IPS-18c (cell line): ENCODE data around the gene DNASE2.
"Not testable (repeated sequence)": the region's sequence is repeated elsewhere in the genome, so short reads cannot be mapped to it uniquely, and the experiment has no call there.

Source experiments
- H3K4me3 ChIP-seq: 2 replicates; pipeline ENCODE4 v1.7.0; 2013; ENCODE audit warnings: low read depth, mild to moderate bottlenecking, low read length, moderate library complexity; ENCODE audit not compliant: insufficient read depth
- H3K9me3 ChIP-seq: one replicate; pipeline ENCODE4 v1.6.1; 2013; ENCODE audit warnings: mild to moderate bottlenecking, low read length, moderate library complexity; ENCODE audit not compliant: control insufficient read depth, insufficient read depth

The DNASE2 gene

DNA sequence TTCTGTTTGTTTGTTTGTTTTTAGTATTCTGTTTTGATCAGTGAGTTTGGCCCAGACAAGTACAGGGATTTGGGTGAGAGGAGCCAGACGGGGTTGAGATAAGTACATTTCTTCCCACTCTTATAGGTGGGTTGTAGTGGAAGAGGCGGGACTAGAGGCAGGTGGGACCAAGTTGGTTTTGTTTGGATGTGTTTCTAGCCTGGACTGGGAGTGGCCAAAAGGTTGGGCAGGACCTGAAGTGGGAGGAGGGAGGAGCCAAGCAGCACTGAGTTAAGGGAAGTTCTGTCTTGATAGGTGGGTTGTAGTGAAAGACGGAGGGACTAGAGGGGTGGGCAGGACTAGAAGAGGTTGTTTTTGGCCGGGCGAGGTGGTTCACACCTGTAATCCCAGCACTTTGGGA is 9.0 kb downstream of the DNASE2 start:
- Histone ChIP-seq H3K9me3 (peaks cover 2% of the 10 kb centered on the region), H3K4me3 (no peak overlapping the region)

- H3K9me3 ChIP-seq, result peaks cover 2% of the 10 kb centered on the region
- no peak overlapping the region for H3K4me3 ChIP-seq
Observed at GRCh38 chr19:12871681-12872080, 9.6 kb downstream of the DNASE2 start.

GRCh38 chr19:12868540-12869112 is 12.6 kb downstream of the DNASE2 start:
- H3K4me3 ChIP-seq, result no peak overlapping the region
- peaks cover 2% of the 10 kb centered on the region for H3K9me3 ChIP-seq

DNA sequence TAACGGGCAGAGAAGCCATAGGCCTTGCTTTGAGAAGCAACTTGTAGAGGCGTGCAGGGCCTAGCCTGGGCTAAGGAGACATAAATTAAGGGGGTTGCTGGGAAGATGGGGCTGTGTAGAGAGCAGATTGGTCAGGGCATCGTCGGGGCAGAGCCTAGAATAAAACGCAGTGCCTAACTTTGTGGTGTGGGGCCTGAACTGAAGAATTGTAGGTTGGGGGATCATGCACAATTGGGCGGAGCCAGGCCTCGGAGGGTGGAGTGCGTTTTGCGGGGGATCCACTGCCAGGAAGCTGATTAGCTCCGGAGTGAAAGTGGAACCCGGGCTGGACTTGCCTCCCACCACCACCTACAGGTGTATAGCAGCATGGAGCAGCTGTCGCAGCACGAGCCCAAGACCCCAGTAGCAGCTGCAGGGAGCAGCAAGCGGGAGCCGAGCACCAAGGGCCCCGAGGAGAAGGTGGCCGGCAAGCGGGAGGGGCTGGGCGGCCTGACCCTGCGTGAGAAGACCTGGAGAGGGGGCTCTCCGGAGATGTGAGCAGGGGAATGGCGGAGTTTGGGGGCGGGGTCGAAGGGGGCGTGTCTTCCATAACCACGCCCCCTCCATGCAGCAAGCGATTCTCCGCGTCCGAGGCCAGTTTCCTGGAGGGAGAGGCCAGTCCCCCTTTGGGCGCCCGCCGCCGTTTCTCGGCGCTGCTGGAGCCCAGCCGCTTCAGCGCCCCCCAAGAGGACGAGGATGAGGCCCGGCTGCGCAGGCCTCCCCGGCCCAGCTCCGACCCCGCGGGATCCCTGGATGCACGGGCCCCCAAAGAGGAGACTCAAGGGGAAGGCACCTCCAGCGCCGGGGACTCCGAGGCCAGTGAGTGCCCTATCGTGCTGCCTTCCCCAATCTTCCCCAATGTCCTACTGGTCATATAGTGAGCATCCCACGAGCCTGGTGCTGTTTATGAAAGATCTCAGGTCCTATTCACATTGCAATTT is 13.8 kb downstream of the DNASE2 start:
- H3K4me3 ChIP-seq, result peak overlapping the region; percentile 64
- no peaks in the 10 kb centered on the region for H3K9me3 ChIP-seq

GRCh38 chr19:12866416-12867119 is 14.7 kb downstream of the DNASE2 start:
- Histone ChIP-seq H3K9me3 (no peaks in the 10 kb centered on the region), H3K4me3 (peak overlapping the region; percentile 64; the same call in 1 of the 2 replicates)

GRCh38 chr19:12865746-12866415 is 15.4 kb downstream of the DNASE2 start:
- H3K9me3 ChIP-seq, result no peaks in the 10 kb centered on the region
- no peak overlapping the region for H3K4me3 ChIP-seq

DNA sequence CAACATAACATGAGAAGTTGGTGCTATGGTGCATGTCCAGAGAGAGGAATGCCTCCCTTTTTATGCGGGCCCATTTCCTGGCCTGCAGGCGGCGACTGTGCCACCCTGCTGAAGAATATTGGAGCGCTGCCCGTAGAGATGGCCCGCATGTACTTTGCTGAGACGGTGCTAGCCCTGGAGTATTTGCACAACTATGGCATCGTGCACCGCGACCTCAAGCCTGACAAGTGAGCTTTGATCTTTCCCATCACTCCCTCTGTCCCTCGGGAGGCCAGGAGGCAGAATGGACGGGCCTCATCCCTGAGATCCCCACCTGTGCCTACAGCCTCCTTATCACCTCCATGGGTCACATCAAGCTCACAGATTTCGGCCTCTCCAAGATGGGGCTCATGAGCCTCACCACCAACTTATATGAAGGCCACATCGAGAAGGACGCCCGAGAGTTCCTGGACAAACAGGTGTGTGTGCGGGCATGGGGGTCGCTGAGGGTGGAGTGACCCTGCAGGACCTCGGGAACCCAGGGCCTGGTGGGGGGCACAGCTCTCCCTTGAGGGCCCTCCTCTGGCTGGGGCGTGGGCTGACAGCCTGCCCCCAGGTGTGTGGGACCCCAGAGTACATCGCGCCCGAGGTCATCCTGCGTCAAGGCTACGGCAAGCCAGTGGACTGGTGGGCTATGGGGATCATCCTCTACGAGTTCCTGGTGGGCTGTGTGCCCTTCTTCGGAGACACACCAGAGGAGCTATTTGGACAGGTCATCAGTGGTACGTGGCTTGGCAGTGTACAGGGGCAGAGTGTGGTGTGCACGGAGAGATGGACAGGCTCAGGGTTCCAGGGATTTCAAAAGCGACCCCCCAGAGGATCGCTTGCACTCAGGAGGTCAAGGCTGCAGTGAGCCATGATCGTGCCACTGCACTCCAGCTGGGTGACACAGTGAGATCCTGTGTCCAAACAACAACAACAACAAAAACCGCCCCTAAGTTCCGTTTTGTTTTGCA is 16.2 kb downstream of the DNASE2 start:
- no peaks in the 10 kb centered on the region for H3K9me3 ChIP-seq
- no peak overlapping the region for H3K4me3 ChIP-seq

DNA sequence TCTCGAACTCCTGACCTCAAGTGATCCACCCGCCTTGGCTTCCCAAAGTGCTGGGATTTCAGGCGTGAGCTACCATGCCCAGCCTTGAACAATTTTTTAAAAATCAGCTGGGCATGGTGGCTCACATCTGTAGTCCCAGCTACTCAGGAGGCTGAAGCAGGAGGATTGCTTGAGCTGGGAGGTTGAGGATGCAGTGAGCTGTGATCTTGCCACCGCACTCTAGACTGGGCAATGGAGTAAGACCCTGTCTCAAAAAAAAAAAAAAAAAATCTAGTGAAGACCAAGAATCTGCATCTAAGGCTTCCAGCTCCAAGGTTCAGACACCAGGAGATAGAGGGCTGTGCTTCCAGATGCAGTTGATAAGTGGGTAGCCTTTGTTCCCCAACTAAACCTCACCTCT is 17.1 kb downstream of the DNASE2 start:
- no peak overlapping the region for H3K4me3 ChIP-seq
- H3K9me3 ChIP-seq, result no peaks in the 10 kb centered on the region

DNA sequence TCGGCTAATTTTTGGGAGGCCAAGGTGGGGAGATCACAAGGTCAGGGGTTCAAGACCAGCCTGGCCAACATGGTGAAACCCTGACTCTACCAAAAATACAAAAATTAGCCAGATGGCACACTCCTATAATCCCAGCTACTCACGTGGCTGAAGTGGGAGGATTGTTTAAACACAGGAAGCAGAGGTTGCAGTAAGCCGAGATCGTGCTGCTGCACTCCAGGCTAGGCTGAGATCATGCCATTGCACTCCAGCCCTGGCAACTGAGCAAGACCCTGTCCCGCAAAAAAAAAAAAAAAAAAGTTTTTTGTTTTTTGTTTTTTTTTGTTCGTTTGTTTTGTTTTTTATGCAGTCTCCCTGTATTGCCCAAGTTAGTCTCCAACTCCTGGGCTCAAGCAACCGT is 21.7 kb downstream of the DNASE2 start:
- Histone ChIP-seq H3K9me3 (no peaks in the 10 kb centered on the region), H3K4me3 (no peak overlapping the region)

GRCh38 chr19:12858041-12858928 is 23.0 kb downstream of the DNASE2 start:
- Histone ChIP-seq H3K4me3 (no peak overlapping the region), H3K9me3 (no peaks in the 10 kb centered on the region)

DNA sequence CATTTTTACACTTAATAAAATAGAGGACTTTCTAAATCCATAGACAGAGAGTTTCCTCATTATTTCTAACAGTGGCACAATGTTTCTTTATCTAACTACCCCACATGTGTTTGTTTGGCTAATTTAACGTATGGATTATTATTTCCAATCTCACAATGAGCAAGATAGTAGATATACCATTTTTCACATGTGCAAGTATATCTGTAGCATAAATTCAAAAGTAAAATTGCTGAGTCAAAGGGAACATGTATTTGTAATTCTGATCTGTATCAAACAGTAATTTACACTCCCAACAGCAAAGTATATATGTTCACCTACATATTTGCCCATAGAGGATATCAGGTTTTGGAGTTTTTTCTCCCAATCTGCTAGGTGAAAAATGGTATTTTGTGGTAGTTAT is 24.6 kb downstream of the DNASE2 start:
- H3K9me3 ChIP-seq, result no peaks in the 10 kb centered on the region
- H3K4me3 ChIP-seq, result no peak overlapping the region

DNA sequence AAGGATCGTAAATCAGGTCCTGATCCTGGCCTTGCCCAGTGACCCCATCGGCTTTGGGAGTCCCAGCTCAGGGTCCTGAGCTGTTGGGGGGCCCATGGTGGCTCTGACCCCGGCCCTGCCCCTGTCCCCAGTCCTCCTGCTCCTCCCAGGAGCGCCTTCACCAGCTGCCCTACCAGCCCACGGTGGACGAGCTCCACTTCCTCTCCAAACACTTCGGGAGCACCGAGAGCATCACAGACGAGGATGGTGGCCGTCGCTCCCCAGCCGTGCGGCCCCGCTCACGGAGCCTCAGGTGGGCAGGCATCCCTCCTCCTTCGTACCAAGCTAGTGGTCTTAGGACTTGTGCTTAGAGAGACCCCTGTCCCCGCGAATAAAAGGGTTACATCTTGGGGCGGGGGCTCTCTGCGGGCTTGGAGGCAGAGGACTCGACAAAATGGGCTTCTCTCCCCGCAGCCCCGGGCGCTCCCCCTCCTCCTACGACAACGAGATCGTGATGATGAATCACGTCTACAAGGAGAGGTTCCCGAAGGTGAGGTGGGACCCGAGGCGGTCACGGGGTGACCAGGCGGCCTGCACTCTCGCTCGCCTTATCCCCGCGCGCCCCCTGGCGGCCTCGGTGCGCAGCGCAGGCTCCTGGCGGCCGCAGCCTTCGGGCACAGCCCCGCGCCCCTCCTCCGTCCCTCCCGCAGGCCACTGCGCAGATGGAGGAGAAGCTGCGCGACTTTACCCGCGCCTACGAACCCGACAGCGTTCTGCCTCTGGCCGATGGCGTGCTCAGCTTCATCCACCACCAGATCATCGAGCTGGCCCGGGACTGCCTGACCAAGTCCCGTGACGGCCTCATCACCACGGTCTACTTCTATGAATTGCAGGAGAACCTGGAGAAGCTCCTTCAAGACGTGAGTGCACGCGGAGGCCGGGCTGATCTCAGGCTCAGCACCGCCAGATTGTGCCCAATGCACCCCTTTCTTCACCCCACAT is 33.8 kb downstream of the DNASE2 start:
- Histone ChIP-seq H3K9me3 (no peaks in the 10 kb centered on the region), H3K4me3 (peak overlapping the region; percentile 28; the same call in 1 of the 2 replicates)

DNA sequence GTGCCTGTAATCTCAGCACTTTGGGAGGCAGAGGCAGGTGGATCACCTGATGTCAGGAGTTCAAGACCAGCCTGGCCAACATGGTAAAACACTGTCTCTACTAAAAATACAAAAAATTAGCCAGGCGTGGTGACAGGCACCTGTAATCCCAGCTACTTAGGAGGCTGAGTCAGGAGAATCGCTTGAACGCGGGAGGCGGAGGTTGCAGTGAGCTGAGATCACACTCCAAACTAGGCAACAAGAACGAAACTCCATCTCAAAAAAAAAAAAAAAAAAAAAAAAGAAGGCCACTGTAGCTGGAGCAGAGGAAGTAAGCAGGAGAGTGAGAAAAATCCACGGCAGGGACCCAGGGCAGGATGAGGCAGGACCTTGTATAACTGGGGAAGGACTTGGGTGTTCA is 34.6 kb downstream of the DNASE2 start:
- not testable (repeated sequence) for H3K4me3 ChIP-seq, H3K9me3 ChIP-seq

- no peaks in the 10 kb centered on the region for H3K9me3 ChIP-seq
- H3K4me3 ChIP-seq, result no peak overlapping the region
Observed at GRCh38 chr19:12843999-12844732, 37.1 kb downstream of the DNASE2 start.
